HS-5 (cell line): Measurements from ENCODE around the gene RPL27.

ENCODE experiments used
- DNase-seq: peaks from one replicate; pipeline ENCODE4 v3.0.0-alpha.2; 2012; ENCODE audit warnings: low read depth

Gene RPL27

GRCh38 chr17:43020789-43021740, 22.8 kb downstream of the RPL27 start:
- peak; percentile 60 for DNase-seq

GRCh38 chr17:43021741-43022512, 23.7 kb downstream of the RPL27 start, which contains the start of gene VAT1:
VAT1 (minus strand) TSS chr17:43022385; CDS start chr17:43022322, 63 bp downstream.
- DNase-seq, result no peak

- peak; percentile 33 for DNase-seq
Measured at GRCh38 chr17:43024407-43025289, 26.4 kb downstream of the RPL27 start, which contains the start of gene RND2. RND2 (plus strand) TSS chr17:43025231; CDS start chr17:43025348, 117 bp downstream.

GRCh38 chr17:43025290-43025657, 27.1 kb downstream of the RPL27 start:
- DNase-seq, result no peak

GRCh38 chr17:43025766-43026537, 27.7 kb downstream of the RPL27 start:
- DNase-seq, result no peak

- DNase-seq, result no peak
Measured at GRCh38 chr17:43026595-43026994, 28.4 kb downstream of the RPL27 start.

- no peak for DNase-seq
Measured at GRCh38 chr17:43027091-43028032, 29.1 kb downstream of the RPL27 start.

GRCh38 chr17:43028221-43028861, 30.1 kb downstream of the RPL27 start:
- DNase-seq, result no peak

GRCh38 chr17:43030137-43030767, 32.0 kb downstream of the RPL27 start:
- no peak for DNase-seq

GRCh38 chr17:43031666-43032065, 33.4 kb downstream of the RPL27 start:
- no peak for DNase-seq

- no peak for DNase-seq
Measured at GRCh38 chr17:43033948-43034881, 36.0 kb downstream of the RPL27 start.

GRCh38 chr17:43034894-43035293, 36.7 kb downstream of the RPL27 start:
- DNase-seq, result no peak

GRCh38 chr17:43039646-43040045, 41.4 kb downstream of the RPL27 start:
- no peak for DNase-seq

GRCh38 chr17:43040655-43041054, 42.4 kb downstream of the RPL27 start:
- DNase-seq, result no peak

GRCh38 chr17:43042025-43042628, 43.9 kb downstream of the RPL27 start:
- no peak for DNase-seq

GRCh38 chr17:43043307-43043706, 45.1 kb downstream of the RPL27 start:
- no peak for DNase-seq

GRCh38 chr17:43044024-43044423, 45.8 kb downstream of the RPL27 start:
- DNase-seq, result no peak
